Measurements from ENCODE around the gene RGS11.

The RGS11 gene

GRCh38 chr16:311725-312124, 36.0 kb upstream of the RGS11 start:
- H3K9me3 ChIP-seq (ENCODE audit: control insufficient read depth, low read length): no peaks in the 10 kb centered on the region
- no peaks in the 10 kb centered on the region for H3K27me3 ChIP-seq (replicated peaks; ENCODE audit: control insufficient read depth, insufficient read depth, low read length)
- H3K4me1 ChIP-seq (ENCODE audit: control insufficient read depth, insufficient read depth, low read length): no peaks in the 10 kb centered on the region
- no peak overlapping the region for H3K9ac ChIP-seq (ENCODE audit: low read length)
- H3K4me3 ChIP-seq (ENCODE audit: low read length): no peak overlapping the region
- H3K36me3 ChIP-seq (ENCODE audit: control insufficient read depth, insufficient read depth, low read length, severe bottlenecking): peaks cover 31% of the 10 kb centered on the region
- no peak for DNase-seq (ENCODE audit: low read depth)

DNA sequence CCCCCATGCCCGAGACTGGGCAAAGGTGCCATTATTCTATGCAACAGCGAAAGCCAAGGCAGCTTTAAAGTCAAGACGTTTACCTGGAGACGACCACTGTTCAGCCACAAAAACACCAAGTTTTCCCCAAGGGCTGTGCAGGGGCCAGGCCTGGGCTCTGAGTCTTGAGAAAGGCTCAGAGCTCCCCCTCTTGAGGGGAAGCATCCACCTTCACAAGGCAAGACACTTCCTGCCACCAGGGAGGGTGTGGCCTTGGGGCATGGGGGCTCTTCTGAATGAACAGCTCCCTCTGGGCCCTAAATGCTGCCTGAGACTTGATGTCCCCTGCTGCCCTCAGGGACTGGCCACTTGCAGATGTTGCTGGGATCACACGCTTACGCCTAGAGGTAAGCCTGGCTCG, 33.7 kb upstream of the RGS11 start:
- Histone ChIP-seq H3K27me3 (replicated peaks; ENCODE audit: control insufficient read depth, insufficient read depth, low read length) (no peaks in the 10 kb centered on the region), H3K9me3 (ENCODE audit: control insufficient read depth, low read length) (no peaks in the 10 kb centered on the region), H3K4me3 (ENCODE audit: low read length) (no peak overlapping the region), H3K36me3 (ENCODE audit: control insufficient read depth, insufficient read depth, low read length, severe bottlenecking) (peaks cover 38% of the 10 kb centered on the region), H3K4me1 (ENCODE audit: control insufficient read depth, insufficient read depth, low read length) (no peaks in the 10 kb centered on the region), H3K9ac (ENCODE audit: low read length) (no peak overlapping the region)
- no peak for DNase-seq (ENCODE audit: low read depth)

DNA sequence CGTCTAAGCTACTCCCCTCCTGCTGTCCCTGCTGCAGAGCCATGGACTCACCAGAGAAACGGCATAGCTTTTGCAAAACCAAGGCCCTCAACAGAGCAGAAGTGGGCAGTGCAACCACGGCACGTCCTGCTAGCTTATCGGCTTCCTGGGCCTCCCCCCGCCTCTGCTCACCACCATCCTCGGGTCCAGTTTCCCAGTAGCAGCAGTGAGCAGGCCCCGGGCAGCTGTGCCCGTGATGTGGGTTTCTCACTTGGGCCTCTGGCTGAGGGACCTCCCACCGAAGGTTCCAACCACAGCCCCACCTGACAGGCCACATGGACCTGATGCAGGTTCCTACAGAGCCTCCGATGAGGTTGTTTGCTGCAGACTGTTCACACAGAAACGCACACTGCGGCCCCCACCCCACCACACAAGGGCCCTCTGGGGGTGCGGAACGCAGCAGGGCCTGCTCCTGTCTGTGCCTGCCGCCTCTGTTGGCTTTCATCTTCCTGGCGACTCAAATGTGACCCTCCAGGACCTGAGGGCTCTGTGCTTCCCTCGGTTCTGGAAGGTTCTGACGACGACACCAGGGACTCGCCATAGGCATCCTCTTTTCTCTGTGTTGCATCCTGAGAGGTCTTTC, 32.1 kb upstream of the RGS11 start:
- Histone ChIP-seq H3K4me3 (ENCODE audit: low read length) (no peak overlapping the region), H3K36me3 (ENCODE audit: control insufficient read depth, insufficient read depth, low read length, severe bottlenecking) (peaks cover 39% of the 10 kb centered on the region), H3K4me1 (ENCODE audit: control insufficient read depth, insufficient read depth, low read length) (no peaks in the 10 kb centered on the region), H3K27me3 (replicated peaks; ENCODE audit: control insufficient read depth, insufficient read depth, low read length) (no peaks in the 10 kb centered on the region), H3K9ac (ENCODE audit: low read length) (no peak overlapping the region), H3K9me3 (ENCODE audit: control insufficient read depth, low read length) (no peaks in the 10 kb centered on the region)
- no peak for DNase-seq (ENCODE audit: low read depth)

- Histone ChIP-seq H3K9ac (ENCODE audit: low read length) (no peak overlapping the region), H3K4me1 (ENCODE audit: control insufficient read depth, insufficient read depth, low read length) (no peaks in the 10 kb centered on the region), H3K4me3 (ENCODE audit: low read length) (no peak overlapping the region), H3K9me3 (ENCODE audit: control insufficient read depth, low read length) (no peaks in the 10 kb centered on the region), H3K27me3 (replicated peaks; ENCODE audit: control insufficient read depth, insufficient read depth, low read length) (no peaks in the 10 kb centered on the region), H3K36me3 (ENCODE audit: control insufficient read depth, insufficient read depth, low read length, severe bottlenecking) (peaks cover 34% of the 10 kb centered on the region)
- no peak for DNase-seq (ENCODE audit: low read depth)
Measured at GRCh38 chr16:306911-307370, 31.2 kb upstream of the RGS11 start.

DNA sequence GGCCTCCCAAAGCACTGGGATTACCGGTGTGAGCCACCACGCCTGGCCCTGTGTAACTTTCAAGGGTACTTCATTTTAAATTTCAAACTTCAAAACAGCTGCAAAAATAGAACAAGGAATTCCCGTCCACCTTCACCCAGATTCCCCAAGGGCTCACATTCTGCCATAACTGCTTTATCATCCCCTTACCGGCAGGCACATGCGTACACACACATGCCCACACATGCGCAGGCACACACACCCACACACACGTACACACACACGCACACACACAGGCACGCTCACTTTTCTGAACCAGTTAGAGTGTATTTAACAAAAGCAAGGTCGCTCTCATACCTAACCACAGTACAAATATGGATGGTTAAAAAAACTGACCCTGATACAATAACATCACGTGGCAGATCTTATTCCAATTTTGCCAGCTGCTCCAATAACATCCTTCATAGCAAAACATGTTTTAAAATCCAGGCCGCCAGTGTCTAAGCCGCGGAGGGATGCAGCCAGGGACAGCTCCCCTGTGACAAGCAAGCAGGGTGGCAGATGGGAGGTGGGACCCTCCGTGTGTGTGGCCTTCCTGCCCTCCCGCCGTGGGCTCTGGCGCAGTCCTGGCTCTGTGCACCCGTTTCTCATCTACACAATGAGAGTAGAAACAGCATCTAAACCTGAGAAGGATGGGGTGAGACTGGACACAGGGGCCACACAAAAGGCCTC, 30.3 kb upstream of the RGS11 start:
- Histone ChIP-seq H3K4me1 (ENCODE audit: control insufficient read depth, insufficient read depth, low read length) (no peaks in the 10 kb centered on the region), H3K9me3 (ENCODE audit: control insufficient read depth, low read length) (no peaks in the 10 kb centered on the region), H3K9ac (ENCODE audit: low read length) (no peak overlapping the region), H3K36me3 (ENCODE audit: control insufficient read depth, insufficient read depth, low read length, severe bottlenecking) (peaks cover 36% of the 10 kb centered on the region), H3K27me3 (replicated peaks; ENCODE audit: control insufficient read depth, insufficient read depth, low read length) (no peaks in the 10 kb centered on the region), H3K4me3 (ENCODE audit: low read length) (no peak overlapping the region)
- DNase-seq (ENCODE audit: low read depth): no peak

DNA sequence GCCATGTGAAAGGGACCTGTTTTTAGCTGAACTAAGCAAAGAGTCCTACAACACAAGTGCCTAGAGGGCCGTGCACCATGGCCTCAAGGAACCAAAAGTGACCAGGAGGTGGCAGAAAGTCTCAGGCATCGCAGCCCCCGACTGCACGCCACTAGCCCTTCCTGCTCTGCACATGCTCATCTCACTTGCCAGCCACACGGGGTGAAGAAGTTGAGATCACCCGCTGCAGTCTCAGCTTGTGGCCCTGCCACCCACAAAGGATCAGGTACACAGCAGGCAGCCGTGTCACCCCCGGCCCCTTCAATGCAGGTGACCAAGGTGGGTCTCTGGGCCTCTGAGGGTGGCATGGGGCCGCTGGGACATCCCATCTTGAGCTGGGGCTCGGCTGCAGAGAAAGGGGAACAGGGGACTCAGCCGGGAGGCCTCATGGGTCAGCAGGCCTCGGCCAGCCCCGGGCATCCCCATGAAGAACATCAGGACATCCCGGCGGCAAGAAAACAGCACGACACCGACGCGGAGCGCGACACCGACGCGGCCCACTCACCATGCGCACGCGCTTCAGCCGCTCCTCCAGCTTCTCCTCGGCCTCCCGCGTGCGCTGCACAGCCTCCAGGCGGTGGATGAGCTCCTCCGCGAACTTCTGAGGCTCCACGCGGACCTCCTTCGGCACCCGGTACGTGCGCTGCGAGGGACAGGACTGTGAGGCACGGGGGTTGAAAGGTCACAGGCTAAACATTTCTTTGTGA, 28.2 kb upstream of the RGS11 start:
- Histone ChIP-seq H3K36me3 (ENCODE audit: control insufficient read depth, insufficient read depth, low read length, severe bottlenecking) (peaks cover 32% of the 10 kb centered on the region), H3K9ac (ENCODE audit: low read length) (no peak overlapping the region), H3K27me3 (replicated peaks; ENCODE audit: control insufficient read depth, insufficient read depth, low read length) (no peaks in the 10 kb centered on the region), H3K4me1 (ENCODE audit: control insufficient read depth, insufficient read depth, low read length) (no peaks in the 10 kb centered on the region), H3K9me3 (ENCODE audit: control insufficient read depth, low read length) (no peaks in the 10 kb centered on the region), H3K4me3 (ENCODE audit: low read length) (no peak overlapping the region)
- DNase-seq (ENCODE audit: low read depth): no peak

DNA sequence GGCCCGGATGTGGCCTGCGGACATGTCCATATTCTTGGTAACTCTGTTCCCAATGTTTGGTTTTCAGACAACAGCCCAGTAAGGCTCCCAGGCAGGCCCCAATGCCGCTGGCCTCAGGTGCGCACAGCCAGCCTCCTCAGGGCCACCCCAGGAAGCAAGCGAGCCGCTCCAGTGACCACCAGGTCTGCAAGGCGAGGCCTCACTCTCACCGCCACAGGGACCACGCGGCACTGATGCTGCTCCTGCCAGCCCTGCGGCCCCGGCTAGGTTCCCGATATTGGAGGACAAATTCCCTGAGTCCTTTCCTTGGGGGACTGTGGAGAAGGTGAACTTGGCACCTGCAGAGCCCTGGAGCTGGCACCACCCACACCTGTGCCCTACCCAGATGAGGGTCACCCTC, 26.2 kb upstream of the RGS11 start:
- H3K36me3 ChIP-seq (ENCODE audit: control insufficient read depth, insufficient read depth, low read length, severe bottlenecking): peaks cover 29% of the 10 kb centered on the region

DNA sequence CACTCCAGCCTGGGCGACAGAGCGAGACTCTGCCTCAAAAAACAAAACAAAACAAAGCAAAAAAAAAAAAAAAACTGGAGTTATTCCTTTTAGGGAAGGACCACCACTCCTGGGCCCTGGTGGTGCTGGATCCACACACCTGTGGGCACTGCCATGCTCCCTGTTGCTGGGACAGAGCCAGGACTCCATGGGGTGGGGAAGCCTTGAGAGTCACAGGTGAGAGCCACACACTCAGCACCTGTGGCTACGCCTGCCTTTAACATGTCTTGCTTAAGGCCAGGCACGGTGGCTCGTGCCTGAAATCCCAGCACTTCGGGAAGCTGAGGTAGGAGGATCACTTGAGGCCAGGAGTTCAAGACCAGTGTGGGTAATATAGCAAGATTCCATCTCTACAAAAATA, 25.5 kb upstream of the RGS11 start:
- H3K4me1 ChIP-seq (ENCODE audit: control insufficient read depth, insufficient read depth, low read length): no peaks in the 10 kb centered on the region
- H3K4me3 ChIP-seq (ENCODE audit: low read length): no peak overlapping the region
- no peaks in the 10 kb centered on the region for H3K9me3 ChIP-seq (ENCODE audit: control insufficient read depth, low read length)
- H3K27me3 ChIP-seq (replicated peaks; ENCODE audit: control insufficient read depth, insufficient read depth, low read length): no peaks in the 10 kb centered on the region
- H3K36me3 ChIP-seq (ENCODE audit: control insufficient read depth, insufficient read depth, low read length, severe bottlenecking): peaks cover 24% of the 10 kb centered on the region
- no peak overlapping the region for H3K9ac ChIP-seq (ENCODE audit: low read length)
- no peak for DNase-seq (ENCODE audit: low read depth)

More for the DNA sequence above, 26.2 kb upstream of the RGS11 start:
- Histone ChIP-seq H3K9ac (ENCODE audit: low read length) (no peak overlapping the region), H3K27me3 (replicated peaks; ENCODE audit: control insufficient read depth, insufficient read depth, low read length) (no peaks in the 10 kb centered on the region), H3K4me3 (ENCODE audit: low read length) (no peak overlapping the region), H3K4me1 (ENCODE audit: control insufficient read depth, insufficient read depth, low read length) (no peaks in the 10 kb centered on the region), H3K9me3 (ENCODE audit: control insufficient read depth, low read length) (no peaks in the 10 kb centered on the region)
- no peak for DNase-seq (ENCODE audit: low read depth)

- Histone ChIP-seq H3K9me3 (ENCODE audit: control insufficient read depth, low read length) (no peaks in the 10 kb centered on the region), H3K4me3 (ENCODE audit: low read length) (no peak overlapping the region), H3K9ac (ENCODE audit: low read length) (no peak overlapping the region), H3K27me3 (replicated peaks; ENCODE audit: control insufficient read depth, insufficient read depth, low read length) (no peaks in the 10 kb centered on the region), H3K4me1 (ENCODE audit: control insufficient read depth, insufficient read depth, low read length) (no peaks in the 10 kb centered on the region), H3K36me3 (ENCODE audit: control insufficient read depth, insufficient read depth, low read length, severe bottlenecking) (peaks cover 19% of the 10 kb centered on the region)
- no peak for DNase-seq (ENCODE audit: low read depth)
Measured at GRCh38 chr16:297832-298231, 22.1 kb upstream of the RGS11 start.

DNA sequence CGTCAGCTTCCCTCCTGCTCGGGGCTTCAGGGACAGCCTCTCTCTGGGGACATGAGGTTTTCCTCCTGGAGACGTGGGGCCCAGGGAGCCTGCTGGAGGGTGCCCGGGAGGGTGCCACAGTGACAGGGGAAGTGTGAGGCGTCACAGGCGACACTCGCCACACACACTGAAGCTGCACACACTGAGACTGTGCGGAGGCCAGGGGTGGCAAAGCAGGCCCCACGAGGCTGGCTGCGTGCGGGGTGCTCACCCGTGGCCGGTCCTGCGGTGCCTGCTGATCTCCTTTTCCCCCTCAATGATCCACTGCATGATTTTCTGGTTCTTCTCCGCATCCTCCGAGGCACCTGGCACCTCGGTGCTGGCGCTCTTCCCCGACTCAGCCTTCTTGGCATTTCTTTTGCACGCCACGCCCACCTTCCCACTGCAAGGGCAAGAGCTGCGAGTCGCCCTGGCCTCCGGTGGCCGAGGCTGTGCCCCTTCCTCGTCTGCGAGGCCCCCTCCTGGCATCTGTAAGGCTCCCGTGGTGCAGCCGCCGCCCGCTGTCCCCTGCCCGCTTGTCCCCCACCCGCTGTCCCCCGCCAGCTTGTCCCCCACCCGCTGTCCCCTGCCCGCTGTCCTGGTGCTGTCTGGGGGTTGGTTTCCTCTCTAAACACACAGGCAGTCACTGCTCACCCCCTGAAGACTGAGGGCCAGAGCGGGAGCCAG, 21.2 kb upstream of the RGS11 start:
- Histone ChIP-seq H3K36me3 (ENCODE audit: control insufficient read depth, insufficient read depth, low read length, severe bottlenecking) (peaks cover 19% of the 10 kb centered on the region), H3K27me3 (replicated peaks; ENCODE audit: control insufficient read depth, insufficient read depth, low read length) (no peaks in the 10 kb centered on the region), H3K4me1 (ENCODE audit: control insufficient read depth, insufficient read depth, low read length) (no peaks in the 10 kb centered on the region), H3K9ac (ENCODE audit: low read length) (no peak overlapping the region), H3K4me3 (ENCODE audit: low read length) (no peak overlapping the region), H3K9me3 (ENCODE audit: control insufficient read depth, low read length) (no peaks in the 10 kb centered on the region)
- no peak for DNase-seq (ENCODE audit: low read depth)

DNA sequence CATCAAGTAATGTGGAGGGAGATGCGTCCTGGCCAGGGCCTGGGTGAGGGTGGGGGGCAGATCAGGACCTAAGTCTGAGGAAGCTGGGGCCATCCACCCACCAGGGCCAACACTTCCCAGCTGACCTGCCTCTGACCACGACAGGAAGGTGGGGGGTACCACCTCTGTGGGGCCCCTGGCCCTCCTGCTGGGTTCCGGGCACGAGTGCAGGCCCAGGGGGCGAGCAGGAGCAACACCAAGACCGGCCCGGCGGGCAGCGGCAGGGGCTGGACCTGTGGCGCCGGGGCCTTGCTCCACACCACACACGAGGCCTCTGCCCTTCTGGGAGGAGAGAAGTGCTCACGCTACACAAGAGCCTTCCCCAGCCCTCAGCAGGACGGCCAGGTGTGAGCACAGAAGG, 20.5 kb upstream of the RGS11 start:
- no peak for DNase-seq (ENCODE audit: low read depth)
- Histone ChIP-seq H3K36me3 (ENCODE audit: control insufficient read depth, insufficient read depth, low read length, severe bottlenecking) (peaks cover 12% of the 10 kb centered on the region), H3K9ac (ENCODE audit: low read length) (no peak overlapping the region), H3K9me3 (ENCODE audit: control insufficient read depth, low read length) (no peaks in the 10 kb centered on the region), H3K4me1 (ENCODE audit: control insufficient read depth, insufficient read depth, low read length) (no peaks in the 10 kb centered on the region), H3K27me3 (replicated peaks; ENCODE audit: control insufficient read depth, insufficient read depth, low read length) (no peaks in the 10 kb centered on the region), H3K4me3 (ENCODE audit: low read length) (no peak overlapping the region)
